Esophagus squamous epithelium (tissue), 4 donors: ENCODE results near the gene SYP.
A peak's percentile ranks its signal among the peaks of the same experiment; 100 is the strongest.

Experiments used
- POLR2A ChIP-seq, 4 donors: fragments of 450-650 bp; IDR thresholded peaks; one replicate each; pipeline ENCODE4 v1.6.1; 2017; ENCODE audit warnings: antibody characterized with exemption in 4 of 4, mild to moderate bottlenecking in 4 of 4, moderate library complexity in 3 of 4
- TF ChIP-seq, protein P1 (sequence below), 6 experiments: fragments of 450-650 bp in 4 of 6; fragments of 200-600 bp in 2 of 6; sonication (generic) in 2 of 6; IDR thresholded peaks; one replicate each; pipeline ENCODE4 v1.5.1; 2016 to 2019; ENCODE audit warnings: antibody characterized with exemption in 6 of 6, mild to moderate bottlenecking in 4 of 6, moderate library complexity in 4 of 6

DNA sequence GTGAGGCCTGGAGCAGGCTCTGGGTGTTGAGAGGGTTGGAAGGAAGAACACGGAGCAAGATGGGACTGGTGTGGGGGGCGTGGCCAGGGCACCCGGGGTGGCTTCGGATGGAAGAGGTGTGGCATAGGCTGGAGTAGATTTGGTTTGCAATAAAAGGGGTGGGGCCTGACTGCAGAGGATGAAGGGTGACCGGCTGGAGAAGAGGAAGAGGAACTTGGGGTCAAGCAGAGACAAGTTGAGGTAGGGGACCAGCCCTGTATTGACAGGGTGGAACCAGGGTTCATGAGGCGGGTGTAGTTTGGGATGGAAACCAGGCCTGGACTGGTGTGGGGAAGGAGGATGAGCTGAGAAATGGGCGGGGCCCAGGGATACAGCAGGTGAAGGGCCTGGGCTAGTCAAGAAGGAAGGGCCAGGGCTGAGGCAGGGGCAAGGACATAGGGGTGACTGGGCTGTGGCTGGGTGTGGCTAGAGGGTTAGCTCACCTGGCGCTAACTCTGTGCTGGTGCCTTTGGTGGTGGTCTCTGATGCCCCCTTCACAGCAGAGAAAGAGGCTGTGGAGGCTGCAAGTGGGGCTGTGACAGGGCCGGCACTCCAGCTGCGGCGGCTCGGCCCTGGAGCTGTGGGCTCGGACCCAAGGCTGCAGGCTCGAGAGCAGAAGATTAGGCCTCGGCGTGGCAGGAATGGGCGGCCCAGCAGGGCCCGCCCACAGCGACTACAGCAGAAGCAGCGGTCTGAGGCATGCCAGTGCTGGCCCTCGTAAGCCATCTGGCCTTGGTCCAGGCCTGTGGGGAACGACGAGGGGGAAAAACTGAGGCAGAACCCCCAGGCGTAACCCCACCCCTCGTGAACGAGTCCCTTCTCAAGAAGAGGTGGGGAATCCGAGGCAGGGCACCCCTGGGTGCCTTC, 23.3 kb downstream of the SYP start:
- TF ChIP-seq, protein P1, sequence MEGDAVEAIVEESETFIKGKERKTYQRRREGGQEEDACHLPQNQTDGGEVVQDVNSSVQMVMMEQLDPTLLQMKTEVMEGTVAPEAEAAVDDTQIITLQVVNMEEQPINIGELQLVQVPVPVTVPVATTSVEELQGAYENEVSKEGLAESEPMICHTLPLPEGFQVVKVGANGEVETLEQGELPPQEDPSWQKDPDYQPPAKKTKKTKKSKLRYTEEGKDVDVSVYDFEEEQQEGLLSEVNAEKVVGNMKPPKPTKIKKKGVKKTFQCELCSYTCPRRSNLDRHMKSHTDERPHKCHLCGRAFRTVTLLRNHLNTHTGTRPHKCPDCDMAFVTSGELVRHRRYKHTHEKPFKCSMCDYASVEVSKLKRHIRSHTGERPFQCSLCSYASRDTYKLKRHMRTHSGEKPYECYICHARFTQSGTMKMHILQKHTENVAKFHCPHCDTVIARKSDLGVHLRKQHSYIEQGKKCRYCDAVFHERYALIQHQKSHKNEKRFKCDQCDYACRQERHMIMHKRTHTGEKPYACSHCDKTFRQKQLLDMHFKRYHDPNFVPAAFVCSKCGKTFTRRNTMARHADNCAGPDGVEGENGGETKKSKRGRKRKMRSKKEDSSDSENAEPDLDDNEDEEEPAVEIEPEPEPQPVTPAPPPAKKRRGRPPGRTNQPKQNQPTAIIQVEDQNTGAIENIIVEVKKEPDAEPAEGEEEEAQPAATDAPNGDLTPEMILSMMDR (IDR thresholded peaks at IDR 0.05) = no peak
- peak in 1 of 4 donors; percentile 37 for TF ChIP-seq POLR2A (IDR thresholded peaks at IDR 0.05)
